Suppressor macrophage (primary cell): ENCODE measurements around the gene ZNF804B.

Experiments used
- DNase-seq, 4 experiments: peaks; one replicate each; pipeline ENCODE4 v3.0.0-alpha.2; 2020 to 2022

Gene ZNF804B

GRCh38 chr7:88842201-88842600 lies 82.7 kb downstream of the ZNF804B start:
- no peak for DNase-seq

GRCh38 chr7:88845091-88845490 lies 85.6 kb downstream of the ZNF804B start:
- DNase-seq, result no peak

GRCh38 chr7:88851220-88851619 lies 91.7 kb downstream of the ZNF804B start:
- no peak for DNase-seq

- no peak for DNase-seq
Observed at GRCh38 chr7:88859288-88859687, 99.8 kb downstream of the ZNF804B start.

- no peak for DNase-seq
Observed at GRCh38 chr7:88866265-88866863, 106.9 kb downstream of the ZNF804B start.

- DNase-seq, result no peak
Observed at GRCh38 chr7:88867158-88867557, 107.7 kb downstream of the ZNF804B start.

- no peak for DNase-seq
Observed at GRCh38 chr7:88868456-88868855, 109.0 kb downstream of the ZNF804B start.

- no peak for DNase-seq
Observed at GRCh38 chr7:88881136-88881535, 121.6 kb downstream of the ZNF804B start.

- no peak for DNase-seq
Observed at GRCh38 chr7:88885131-88885530, 125.6 kb downstream of the ZNF804B start.

- DNase-seq, result peak in 2 of 4 experiments; percentile 7 to 8
Observed at GRCh38 chr7:88888684-88889083, 129.2 kb downstream of the ZNF804B start.

- DNase-seq, result no peak
Observed at GRCh38 chr7:88910516-88910915, 151.0 kb downstream of the ZNF804B start.

GRCh38 chr7:88912852-88913251 lies 153.4 kb downstream of the ZNF804B start:
- DNase-seq, result no peak

GRCh38 chr7:88915615-88916014 lies 156.1 kb downstream of the ZNF804B start:
- no peak for DNase-seq

- no peak for DNase-seq
Observed at GRCh38 chr7:88919478-88920131, 160.1 kb downstream of the ZNF804B start.

GRCh38 chr7:88922944-88923343 lies 163.4 kb downstream of the ZNF804B start:
- no peak for DNase-seq

- no peak for DNase-seq
Observed at GRCh38 chr7:88928276-88928675, 168.8 kb downstream of the ZNF804B start.

- DNase-seq, result no peak
Observed at GRCh38 chr7:88929719-88930118, 170.2 kb downstream of the ZNF804B start.

- DNase-seq, result no peak
Observed at GRCh38 chr7:88933285-88933684, 173.8 kb downstream of the ZNF804B start.

GRCh38 chr7:88942815-88943501 lies 183.5 kb downstream of the ZNF804B start:
- no peak for DNase-seq

GRCh38 chr7:88951826-88952225 lies 192.3 kb downstream of the ZNF804B start:
- DNase-seq, result no peak

GRCh38 chr7:88964418-88964817 lies 204.9 kb downstream of the ZNF804B start:
- DNase-seq, result no peak

GRCh38 chr7:88965371-88965770 lies 205.9 kb downstream of the ZNF804B start:
- no peak for DNase-seq

GRCh38 chr7:88967432-88967831 lies 207.9 kb downstream of the ZNF804B start:
- DNase-seq, result peak in 1 of 4 experiments; percentile 2

- DNase-seq, result no peak
Observed at GRCh38 chr7:88969167-88969566, 209.7 kb downstream of the ZNF804B start.
